NB4 (cell line): ENCODE results near the gene GRIN3B.

Source experiments
- DNase-seq: peaks from one replicate; pipeline ENCODE4 v3.0.0; 2010; ENCODE audit warnings: low read depth
- H3K4me3 ChIP-seq: one replicate; pipeline ENCODE4 v1.5.1; 2011; ENCODE audit warnings: mild to moderate bottlenecking, low read depth, low read length, moderate library complexity
- MYC ChIP-seq: IDR thresholded peaks from 2 replicates; pipeline ENCODE4 v1.6.1; 2011; ENCODE audit warnings: low read depth, low read length
- POLR2A ChIP-seq: IDR thresholded peaks from 2 replicates; pipeline ENCODE4 v1.6.1; 2011; ENCODE audit warnings: mild to moderate bottlenecking; ENCODE audit not compliant: insufficient read length; ENCODE audit errors: extremely low read depth
- TF ChIP-seq, protein P1 (sequence below): IDR thresholded peaks from one replicate; pipeline ENCODE4 v1.5.1; 2012; ENCODE audit warnings: low read depth, low read length
- TF ChIP-seq, protein P2 (sequence below): IDR thresholded peaks from 2 replicates; pipeline ENCODE4 v1.6.1; 2011; ENCODE audit warnings: low read depth, low read length

Gene GRIN3B

DNA sequence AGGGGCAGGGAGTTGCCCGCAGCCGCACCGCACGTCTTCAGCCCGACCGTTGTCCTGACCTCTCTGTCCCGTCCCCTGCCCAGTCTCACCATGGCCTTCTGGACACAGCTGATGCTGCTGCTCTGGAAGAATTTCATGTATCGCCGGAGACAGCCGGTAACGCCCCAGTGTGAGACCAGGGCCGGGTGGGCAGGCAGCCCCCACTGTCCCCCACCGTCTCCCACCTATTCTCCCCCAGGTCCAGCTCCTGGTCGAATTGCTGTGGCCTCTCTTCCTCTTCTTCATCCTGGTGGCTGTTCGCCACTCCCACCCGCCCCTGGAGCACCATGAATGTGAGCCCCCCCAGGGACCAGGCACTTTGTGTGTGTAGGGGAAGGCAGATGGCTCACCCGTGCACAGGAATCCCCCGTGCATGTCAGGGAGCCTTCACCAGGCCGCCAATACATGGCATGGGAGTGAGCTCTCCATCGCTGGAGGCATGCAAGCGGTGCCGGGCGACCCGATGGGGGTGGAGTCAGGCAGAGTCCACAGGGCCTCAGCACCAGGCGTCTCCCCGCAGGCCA lies 41.1 kb downstream of the GRIN3B start:
- DNase-seq, result no peak
- no peak for TF ChIP-seq MYC
- TF ChIP-seq, protein P1, sequence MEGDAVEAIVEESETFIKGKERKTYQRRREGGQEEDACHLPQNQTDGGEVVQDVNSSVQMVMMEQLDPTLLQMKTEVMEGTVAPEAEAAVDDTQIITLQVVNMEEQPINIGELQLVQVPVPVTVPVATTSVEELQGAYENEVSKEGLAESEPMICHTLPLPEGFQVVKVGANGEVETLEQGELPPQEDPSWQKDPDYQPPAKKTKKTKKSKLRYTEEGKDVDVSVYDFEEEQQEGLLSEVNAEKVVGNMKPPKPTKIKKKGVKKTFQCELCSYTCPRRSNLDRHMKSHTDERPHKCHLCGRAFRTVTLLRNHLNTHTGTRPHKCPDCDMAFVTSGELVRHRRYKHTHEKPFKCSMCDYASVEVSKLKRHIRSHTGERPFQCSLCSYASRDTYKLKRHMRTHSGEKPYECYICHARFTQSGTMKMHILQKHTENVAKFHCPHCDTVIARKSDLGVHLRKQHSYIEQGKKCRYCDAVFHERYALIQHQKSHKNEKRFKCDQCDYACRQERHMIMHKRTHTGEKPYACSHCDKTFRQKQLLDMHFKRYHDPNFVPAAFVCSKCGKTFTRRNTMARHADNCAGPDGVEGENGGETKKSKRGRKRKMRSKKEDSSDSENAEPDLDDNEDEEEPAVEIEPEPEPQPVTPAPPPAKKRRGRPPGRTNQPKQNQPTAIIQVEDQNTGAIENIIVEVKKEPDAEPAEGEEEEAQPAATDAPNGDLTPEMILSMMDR, result no peak
- no peak for TF ChIP-seq POLR2A
- TF ChIP-seq, protein P2, sequence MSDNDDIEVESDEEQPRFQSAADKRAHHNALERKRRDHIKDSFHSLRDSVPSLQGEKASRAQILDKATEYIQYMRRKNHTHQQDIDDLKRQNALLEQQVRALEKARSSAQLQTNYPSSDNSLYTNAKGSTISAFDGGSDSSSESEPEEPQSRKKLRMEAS, result no peak
- H3K4me3 ChIP-seq, result no peak overlapping the region

DNA sequence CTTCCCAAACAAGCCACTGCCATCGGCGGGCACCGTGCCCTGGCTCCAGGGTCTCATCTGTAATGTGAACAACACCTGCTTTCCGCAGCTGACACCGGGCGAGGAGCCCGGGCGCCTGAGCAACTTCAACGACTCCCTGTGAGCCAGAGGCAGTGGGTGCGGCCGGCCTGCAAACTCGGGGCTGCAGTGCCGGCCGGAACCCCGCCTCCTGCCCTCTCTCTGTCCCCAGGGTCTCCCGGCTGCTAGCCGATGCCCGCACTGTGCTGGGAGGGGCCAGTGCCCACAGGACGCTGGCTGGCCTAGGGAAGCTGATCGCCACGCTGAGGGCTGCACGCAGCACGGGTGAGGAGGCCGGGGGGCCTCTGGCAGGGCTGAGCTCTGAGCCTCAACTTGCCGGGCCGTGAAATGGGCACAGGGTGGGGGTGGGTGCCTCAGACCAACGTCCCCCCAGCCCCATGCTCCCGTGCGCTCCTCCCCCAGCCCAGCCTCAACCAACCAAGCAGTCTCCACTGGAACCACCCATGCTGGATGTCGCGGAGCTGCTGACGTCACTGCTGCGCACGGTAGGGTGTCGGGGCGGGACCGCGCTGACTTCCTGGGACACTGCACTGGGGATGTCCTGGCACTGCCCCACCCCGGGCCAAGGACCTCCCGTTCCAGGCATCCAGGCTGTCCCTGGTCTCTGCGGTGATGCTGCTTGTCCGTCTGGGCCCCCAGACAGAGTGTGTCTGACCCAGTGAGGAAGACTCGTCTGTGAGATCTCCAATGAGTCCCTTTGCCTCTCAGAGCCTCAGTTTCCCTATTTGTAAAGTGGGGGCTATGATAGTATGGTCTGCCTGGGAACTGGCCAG lies 41.8 kb downstream of the GRIN3B start:
- DNase-seq, result no peak
- TF ChIP-seq MYC (no peak), POLR2A (no peak)
- TF ChIP-seq, protein P2, result no peak
- TF ChIP-seq, protein P1, result no peak
- no peak overlapping the region for H3K4me3 ChIP-seq

DNA sequence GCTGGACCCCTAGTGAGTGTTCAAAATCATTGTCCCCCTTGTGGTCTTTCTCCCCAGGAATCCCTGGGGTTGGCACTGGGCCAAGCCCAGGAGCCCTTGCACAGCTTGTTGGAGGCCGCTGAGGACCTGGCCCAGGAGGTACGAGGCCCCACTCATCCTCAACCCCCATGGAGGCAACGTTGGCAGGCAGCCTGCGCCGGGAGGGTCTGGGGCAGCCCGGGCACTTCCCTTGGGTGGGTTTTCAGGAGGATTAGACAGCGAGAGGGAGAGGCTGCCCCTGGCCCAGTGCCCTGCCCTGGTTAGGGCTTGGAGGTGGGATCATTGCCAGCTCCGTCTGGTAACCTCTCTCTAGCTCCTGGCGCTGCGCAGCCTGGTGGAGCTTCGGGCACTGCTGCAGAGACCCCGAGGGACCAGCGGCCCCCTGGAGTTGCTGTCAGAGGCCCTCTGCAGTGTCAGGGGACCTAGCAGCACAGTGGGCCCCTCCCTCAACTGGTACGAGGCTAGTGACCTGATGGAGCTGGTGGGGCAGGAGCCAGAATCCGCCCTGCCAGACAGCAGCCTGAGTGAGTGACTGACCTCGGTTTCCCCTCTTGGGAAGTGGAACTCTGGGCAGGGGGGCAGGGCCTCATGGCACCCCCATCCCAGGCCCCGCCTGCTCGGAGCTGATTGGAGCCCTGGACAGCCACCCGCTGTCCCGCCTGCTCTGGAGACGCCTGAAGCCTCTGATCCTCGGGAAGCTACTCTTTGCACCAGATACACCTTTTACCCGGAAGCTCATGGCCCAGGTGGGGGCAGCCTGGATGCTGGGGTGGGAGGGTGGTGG lies 42.7 kb downstream of the GRIN3B start:
- no peak overlapping the region for H3K4me3 ChIP-seq
- DNase-seq, result no peak
- TF ChIP-seq, protein P2, result no peak
- TF ChIP-seq, protein P1, result no peak
- TF ChIP-seq MYC, result no peak
- TF ChIP-seq POLR2A, result no peak

DNA sequence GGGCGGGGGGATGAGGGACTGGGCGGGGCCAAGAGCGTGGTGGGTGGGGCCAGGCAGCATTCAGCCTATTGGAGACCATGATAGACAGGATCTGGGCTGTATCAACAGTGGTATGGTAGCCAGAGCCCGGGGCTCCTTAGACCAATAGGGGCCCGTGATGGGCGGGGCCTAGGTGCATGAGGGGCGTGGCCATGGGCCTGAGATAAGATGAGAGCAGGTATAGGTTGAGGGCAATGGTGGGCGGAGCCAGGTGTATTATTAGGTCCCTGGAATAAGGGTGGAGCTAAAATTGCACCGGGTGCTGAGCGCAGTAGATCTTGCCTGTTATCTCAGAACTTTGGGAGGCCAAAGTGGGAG lies 45.0 kb downstream of the GRIN3B start:
- peak; percentile 50 for DNase-seq
- no peak for TF ChIP-seq MYC
- TF ChIP-seq, protein P2, result no peak
- TF ChIP-seq, protein P1, result no peak
- TF ChIP-seq POLR2A, result no peak

DNA sequence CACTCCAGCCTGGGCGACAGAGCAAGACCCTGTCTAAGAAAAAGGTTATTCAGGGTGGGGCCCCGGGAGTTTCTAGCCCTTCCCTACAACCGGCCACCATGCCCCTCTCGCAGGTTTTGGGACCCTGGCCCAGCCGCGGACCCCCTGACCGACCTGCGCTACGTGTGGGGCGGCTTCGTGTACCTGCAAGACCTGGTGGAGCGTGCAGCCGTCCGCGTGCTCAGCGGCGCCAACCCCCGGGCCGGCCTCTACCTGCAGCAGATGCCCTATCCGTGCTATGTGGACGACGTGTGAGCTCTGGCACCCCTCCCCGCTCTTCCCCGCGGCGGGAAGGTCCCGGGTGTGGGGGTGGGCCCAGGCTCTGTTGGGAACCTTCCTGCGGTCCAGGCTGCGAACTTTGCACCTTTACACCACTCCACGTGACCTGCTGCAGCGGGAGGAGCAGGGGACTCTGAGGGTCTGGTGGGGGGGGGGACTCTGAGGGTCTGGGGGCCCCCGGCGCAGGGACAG lies 46.0 kb downstream of the GRIN3B start:
- H3K4me3 ChIP-seq, result no peak overlapping the region
- DNase-seq, result no peak

More for the DNA sequence above, 45.0 kb downstream of the GRIN3B start:
- H3K4me3 ChIP-seq, result no peak overlapping the region

More for the DNA sequence above, 46.0 kb downstream of the GRIN3B start:
- TF ChIP-seq MYC (no peak), POLR2A (no peak)
- TF ChIP-seq, protein P2, result no peak
- TF ChIP-seq, protein P1, result no peak
